BJ (cell line): ENCODE data around the gene L3MBTL4. TPM values are rescaled to one million over a fixed set of nuclear protein-coding genes. Genes with fewer than 3 reads are reported as not detected.

Experiments used
- CTCF ChIA-PET: fragments of 350-600 bp; formaldehyde crosslinking; extraction: SDS; loops from one replicate; lab custom pipeline; 2021; ENCODE audit warnings: antibody characterized with exemption, inconsistent platforms; lab: Yijun Ruan, JAX
- POLR2A ChIA-PET: fragments of 300-600 bp; sonication (Branson Sonifier 250); formaldehyde crosslinking; extraction: SDS; loops from one replicate; lab custom pipeline; 2021; ENCODE audit warnings: antibody characterized with exemption; lab: Charles Lee
- DNase-seq: peaks from one replicate; pipeline ENCODE4 v3.0.0-alpha.2; 2011; ENCODE audit warnings: low read depth
- H3K27me3 ChIP-seq: 2 replicates; pipeline ENCODE4 v1.6.0; 2011; ENCODE audit warnings: low read length; ENCODE audit not compliant: control insufficient read depth, insufficient read depth
- H3K36me3 ChIP-seq: 2 replicates; pipeline ENCODE4 v1.5.1; 2011; ENCODE audit warnings: low read length; ENCODE audit not compliant: control insufficient read depth, insufficient read depth
- H3K4me3 ChIP-seq: 2 replicates; pipeline ENCODE4 v1.5.1; 2011; ENCODE audit warnings: low read depth, mild to moderate bottlenecking, control low read depth, low read length
- CTCF ChIP-seq: IDR thresholded peaks from 2 replicates; pipeline ENCODE4 v1.5.1; 2011; ENCODE audit warnings: low read depth, mild to moderate bottlenecking, control low read depth, inconsistent platforms, low read length, moderate library complexity; ENCODE audit not compliant: insufficient read depth
- polyA plus RNA-seq: library from polyadenylated mRNA; depleted of rRNA; stranded (reverse); fragments of >200 nt; gene quantifications from 2 replicates; pipeline ENCODE4 v1.2.3, GENCODE V29; 2011

Gene L3MBTL4
- polyA plus RNA-seq, 1 experiment, result not detected

GRCh38 chr18:6437937-6438818 is 23.5 kb upstream of the L3MBTL4 start:
- ChIA-PET CTCF (interaction anchor here (0.6 kb wide), 1 partner anchor 35 kb away, joined by 3 read pairs; no protein-coding TSS in a partner anchor), POLR2A (no interaction called here)
- Histone ChIP-seq H3K27me3 (no peaks in the 10 kb centered on the region), H3K4me3 (no peak overlapping the region), H3K36me3 (no peaks in the 10 kb centered on the region)
- TF ChIP-seq CTCF, result no peak
- DNase-seq, result no peak

GRCh38 chr18:6435731-6436130 is 21.0 kb upstream of the L3MBTL4 start:
- no peak overlapping the region for H3K4me3 ChIP-seq
- no peaks in the 10 kb centered on the region for H3K36me3 ChIP-seq
- no peak for TF ChIP-seq CTCF
- CTCF ChIA-PET, result interaction anchor here (0.7 kb wide), 1 partner anchor 46 kb away, joined by 3 read pairs; no protein-coding TSS in a partner anchor
- POLR2A ChIA-PET, result no interaction called here
- no peak for DNase-seq
- no peaks in the 10 kb centered on the region for H3K27me3 ChIP-seq

GRCh38 chr18:6434987-6435709 is 20.4 kb upstream of the L3MBTL4 start:
- no peak for TF ChIP-seq CTCF
- no peaks in the 10 kb centered on the region for H3K36me3 ChIP-seq
- POLR2A ChIA-PET, result no interaction called here
- no peak for DNase-seq
- no peak overlapping the region for H3K4me3 ChIP-seq
- no peaks in the 10 kb centered on the region for H3K27me3 ChIP-seq
- CTCF ChIA-PET, result interaction anchor here (0.7 kb wide), 1 partner anchor 47 kb away, joined by 3 read pairs; no protein-coding TSS in a partner anchor

- H3K36me3 ChIP-seq, result no peaks in the 10 kb centered on the region
- DNase-seq, result no peak
- ChIA-PET CTCF (no interaction called here), POLR2A (no interaction called here)
- TF ChIP-seq CTCF, result no peak
- no peak overlapping the region for H3K4me3 ChIP-seq
- no peaks in the 10 kb centered on the region for H3K27me3 ChIP-seq
Observed at GRCh38 chr18:6434481-6434880, 19.8 kb upstream of the L3MBTL4 start.
